Epithelial cell of proximal tubule (primary cell): Measurements from ENCODE around the gene KRTAP3-1. TPM values are rescaled to one million over a fixed set of nuclear protein-coding genes. Genes with fewer than 3 reads are reported as not detected.
"Not testable (repeated sequence)": the region's sequence is repeated elsewhere in the genome, so short reads cannot be mapped to it uniquely, and the experiment has no call there.

ENCODE experiments used
- DNase-seq: peaks from one replicate; pipeline ENCODE4 v3.0.0-alpha.2; 2011; ENCODE audit warnings: low read depth
- H3K4me3 ChIP-seq: 2 replicates; pipeline ENCODE4 v1.5.1; 2011; ENCODE audit warnings: low read depth, mild to moderate bottlenecking, low read length
- total RNA-seq: library from RNA; depleted of rRNA; stranded (reverse); fragments of >200 nt; gene quantifications from 2 replicates; pipeline ENCODE4 v1.2.3, GENCODE V29; 2015
- TF ChIP-seq, protein P1 (sequence below): conservative IDR thresholded peaks from 2 replicates; pipeline ENCODE4 v1.5.1; 2012; ENCODE audit warnings: low read depth, mild to moderate bottlenecking, low read length

The KRTAP3-1 gene
- total RNA-seq, result not detected in 2 replicates

DNA sequence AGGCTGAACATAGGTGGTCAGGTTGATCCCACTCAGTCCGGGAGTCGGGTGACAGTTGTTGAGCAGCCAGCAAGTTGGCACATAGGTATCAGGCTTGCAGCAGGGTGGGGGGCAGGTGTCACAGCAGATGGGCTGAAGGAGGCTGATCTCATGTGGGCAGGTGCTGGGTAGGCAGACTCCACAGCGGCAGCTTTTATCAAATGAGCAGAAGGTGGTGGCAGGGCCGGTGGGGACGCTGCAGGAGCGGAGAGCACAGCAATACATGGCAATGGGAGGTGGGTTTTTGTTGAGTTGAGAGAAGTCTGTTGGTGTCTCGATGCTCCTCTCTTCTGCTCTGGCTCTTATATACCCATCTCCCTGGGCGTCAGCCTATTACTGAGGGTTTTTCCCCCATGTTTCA is at the start of gene KRTAP3-1:
Gene KRTAP3-1, minus strand, starts transcription at position 318 of the 400 bp plus-strand sequence. Its CDS starts 54 bp downstream, at position 264.
- DNase-seq, result no peak
- TF ChIP-seq, protein P1, sequence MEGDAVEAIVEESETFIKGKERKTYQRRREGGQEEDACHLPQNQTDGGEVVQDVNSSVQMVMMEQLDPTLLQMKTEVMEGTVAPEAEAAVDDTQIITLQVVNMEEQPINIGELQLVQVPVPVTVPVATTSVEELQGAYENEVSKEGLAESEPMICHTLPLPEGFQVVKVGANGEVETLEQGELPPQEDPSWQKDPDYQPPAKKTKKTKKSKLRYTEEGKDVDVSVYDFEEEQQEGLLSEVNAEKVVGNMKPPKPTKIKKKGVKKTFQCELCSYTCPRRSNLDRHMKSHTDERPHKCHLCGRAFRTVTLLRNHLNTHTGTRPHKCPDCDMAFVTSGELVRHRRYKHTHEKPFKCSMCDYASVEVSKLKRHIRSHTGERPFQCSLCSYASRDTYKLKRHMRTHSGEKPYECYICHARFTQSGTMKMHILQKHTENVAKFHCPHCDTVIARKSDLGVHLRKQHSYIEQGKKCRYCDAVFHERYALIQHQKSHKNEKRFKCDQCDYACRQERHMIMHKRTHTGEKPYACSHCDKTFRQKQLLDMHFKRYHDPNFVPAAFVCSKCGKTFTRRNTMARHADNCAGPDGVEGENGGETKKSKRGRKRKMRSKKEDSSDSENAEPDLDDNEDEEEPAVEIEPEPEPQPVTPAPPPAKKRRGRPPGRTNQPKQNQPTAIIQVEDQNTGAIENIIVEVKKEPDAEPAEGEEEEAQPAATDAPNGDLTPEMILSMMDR, result no peak
- H3K4me3 ChIP-seq, result no peak within 1 kb of the TSS

DNA sequence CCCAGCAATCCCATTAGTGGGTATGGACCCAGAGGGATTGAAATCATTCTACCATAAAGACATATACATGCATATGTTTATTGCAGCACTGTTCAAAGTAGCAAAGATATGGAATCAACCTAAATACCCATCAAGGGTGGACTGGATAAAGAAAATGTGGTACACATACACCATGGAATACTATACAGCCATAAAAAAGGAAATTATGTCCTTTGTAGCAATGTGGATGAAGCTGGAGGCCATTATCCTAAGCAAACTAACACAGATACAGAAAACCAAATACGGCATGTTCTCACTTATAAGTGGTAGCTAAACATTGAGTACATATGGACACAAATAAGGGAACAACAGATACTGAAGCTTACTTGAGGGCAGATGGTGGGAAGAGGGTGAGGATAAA is 48.6 kb upstream of the KRTAP3-1 start:
- no peak for DNase-seq
- H3K4me3 ChIP-seq, result no peak overlapping the region
- TF ChIP-seq, protein P1, result no peak

DNA sequence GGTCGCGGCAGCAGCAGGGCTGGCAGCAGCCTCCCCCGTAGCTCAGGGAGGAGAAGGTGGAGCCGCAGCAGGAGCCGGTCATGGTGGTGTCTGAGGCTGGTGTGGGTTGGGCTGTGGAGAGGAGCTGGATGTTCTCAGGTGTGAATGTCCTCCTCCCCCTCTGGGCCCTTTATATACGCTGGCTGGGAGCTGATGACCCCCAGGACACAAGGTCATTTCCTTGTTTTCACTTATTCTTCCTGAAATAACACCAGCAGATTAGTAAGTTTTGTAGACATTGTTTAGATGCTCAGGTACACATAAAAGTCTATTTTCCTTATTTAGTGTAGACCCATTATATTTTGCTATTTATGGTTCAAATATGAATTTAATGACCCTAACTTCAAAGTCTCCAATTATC is 46.2 kb upstream of the KRTAP3-1 start, which contains the start of gene KRTAP2-2:
Gene KRTAP2-2, minus strand, starts transcription at position 101 of the 400 bp plus-strand sequence. Its CDS starts 19 bp downstream, at position 82.
- not testable (repeated sequence) for H3K4me3 ChIP-seq, DNase-seq

DNA sequence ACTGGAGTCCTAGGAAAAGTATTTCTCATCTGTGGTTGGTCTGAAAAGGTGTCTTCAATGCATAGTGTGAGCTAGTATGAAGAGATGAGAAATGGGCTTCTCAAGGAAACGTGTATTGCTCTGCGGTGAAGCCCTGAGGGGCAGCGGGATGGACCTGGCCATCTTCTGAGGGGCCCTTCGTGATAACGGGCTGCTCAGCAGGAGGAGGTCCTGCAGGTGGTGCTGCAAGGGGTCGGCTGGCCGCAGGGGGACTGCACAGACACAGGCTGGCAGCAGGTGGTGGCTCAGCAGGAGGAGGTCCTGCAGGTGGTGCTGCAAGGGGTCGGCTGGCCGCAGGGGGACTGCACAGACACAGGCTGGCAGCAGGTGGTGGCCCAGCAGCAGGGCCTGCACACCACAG is 45.6 kb upstream of the KRTAP3-1 start:
- DNase-seq, H3K4me3 ChIP-seq: not testable (repeated sequence)

DNA sequence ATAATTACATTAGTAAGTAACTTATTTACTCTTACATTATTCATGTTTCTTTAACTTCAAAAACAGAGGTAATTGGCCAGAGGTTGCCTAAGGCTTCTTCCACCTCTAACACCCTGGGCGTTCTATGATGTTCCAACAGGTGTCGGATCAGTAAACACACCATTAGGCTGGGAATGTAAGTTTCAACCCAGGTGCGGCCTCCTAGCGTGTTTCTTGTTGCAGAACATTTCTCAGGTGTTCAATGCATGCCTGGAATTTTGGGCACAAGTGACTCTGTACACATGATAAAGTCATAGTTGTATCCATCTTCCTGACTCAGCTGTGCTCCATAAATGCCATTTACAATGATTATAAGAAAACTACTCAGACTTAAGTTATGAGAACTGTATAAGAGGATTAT is 45.1 kb upstream of the KRTAP3-1 start:
- TF ChIP-seq, protein P1, result no peak
- no peak overlapping the region for H3K4me3 ChIP-seq
- DNase-seq, result no peak

DNA sequence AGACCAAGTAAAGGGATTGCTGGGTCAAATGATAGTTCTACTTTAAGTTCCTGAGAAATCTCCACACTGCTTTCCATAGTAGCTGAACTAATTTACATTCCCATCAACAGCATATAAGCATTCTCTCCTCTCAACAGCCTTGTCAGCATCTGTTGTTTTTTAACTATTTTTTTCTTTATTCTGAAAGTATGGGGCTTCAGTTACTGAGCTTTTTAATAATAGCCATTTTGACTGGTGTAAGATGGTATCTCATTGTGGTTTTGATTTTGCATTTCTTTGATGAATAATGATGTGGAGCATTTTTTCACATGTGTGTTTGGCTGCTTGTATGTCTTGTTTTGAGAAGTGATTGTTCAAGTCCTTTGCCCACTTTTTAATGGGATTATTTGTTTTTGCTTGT is 43.6 kb upstream of the KRTAP3-1 start:
- DNase-seq, result no peak
- TF ChIP-seq, protein P1, result no peak
- H3K4me3 ChIP-seq, result no peak overlapping the region

DNA sequence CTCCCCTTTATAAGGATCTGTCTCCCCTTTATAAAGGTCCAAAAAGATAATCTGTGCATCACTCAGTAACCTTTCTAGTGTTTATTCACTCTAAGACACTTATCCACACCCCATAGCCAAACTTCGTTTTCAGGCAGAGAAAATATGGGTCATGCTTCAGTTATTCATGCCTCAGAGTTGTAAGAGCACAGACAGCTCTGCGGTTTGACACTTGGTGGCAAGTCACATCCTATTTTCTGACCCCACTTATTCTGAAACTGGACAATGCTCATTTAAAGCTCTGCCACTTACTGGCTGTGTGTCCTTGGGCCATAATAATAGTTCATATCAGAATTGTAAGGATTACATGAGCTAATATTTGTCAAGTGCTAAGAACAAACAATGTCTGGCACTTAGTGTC is 40.2 kb upstream of the KRTAP3-1 start:
- H3K4me3 ChIP-seq, result no peak overlapping the region
- DNase-seq, result no peak
- TF ChIP-seq, protein P1, result no peak

DNA sequence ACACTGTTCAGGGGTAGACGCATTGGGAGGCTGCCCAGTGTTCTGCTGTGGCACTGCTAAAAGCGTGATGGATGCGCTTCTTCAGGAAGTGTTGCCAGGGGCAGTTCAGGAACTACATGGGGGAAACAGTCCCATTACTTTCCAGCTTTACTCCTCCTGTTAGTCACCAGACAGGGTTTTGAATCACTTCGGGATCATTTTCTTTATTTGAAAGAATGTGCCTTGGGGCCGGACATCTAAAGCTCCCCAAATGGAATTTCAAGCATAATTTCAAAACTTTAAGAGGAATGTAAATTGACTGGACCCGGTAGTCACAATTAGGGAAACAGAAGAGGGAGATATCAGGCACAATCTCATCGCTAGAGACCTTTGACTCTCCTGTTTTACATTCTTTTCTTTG is 39.5 kb upstream of the KRTAP3-1 start:
- DNase-seq, result no peak
- no peak overlapping the region for H3K4me3 ChIP-seq
- TF ChIP-seq, protein P1, result no peak

DNA sequence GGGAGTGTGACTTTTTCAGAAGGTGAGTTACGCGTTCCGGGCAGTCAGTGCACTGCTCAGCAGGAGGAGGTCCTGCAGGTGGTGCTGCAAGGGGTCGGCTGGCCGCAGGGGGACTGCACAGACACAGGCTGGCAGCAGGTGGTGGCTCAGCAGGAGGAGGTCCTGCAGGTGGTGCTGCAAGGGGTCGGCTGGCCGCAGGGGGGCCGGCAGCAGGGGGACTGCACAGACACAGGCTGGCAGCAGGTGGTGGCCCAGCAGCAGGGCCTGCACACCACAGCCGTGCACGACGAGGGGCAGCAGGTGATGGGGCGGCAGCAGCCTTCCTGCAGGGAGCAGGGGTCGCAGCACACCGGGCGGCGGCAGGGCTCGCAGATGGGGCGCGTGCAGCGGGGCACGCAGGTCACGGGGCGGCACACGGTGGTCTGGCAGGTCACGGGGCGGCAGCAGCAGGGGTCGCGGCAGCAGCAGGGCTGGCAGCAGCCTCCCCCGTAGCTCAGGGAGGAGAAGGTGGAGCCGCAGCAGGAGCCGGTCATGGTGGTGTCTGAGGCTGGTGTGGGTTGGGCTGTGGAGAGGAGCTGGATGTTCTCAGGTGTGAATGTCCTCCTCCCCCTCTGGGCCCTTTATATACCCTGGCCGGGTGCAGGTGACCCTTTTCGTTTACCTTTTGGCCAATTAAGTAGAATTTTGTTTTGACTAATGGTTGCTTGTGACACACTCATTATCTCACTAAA is 38.0 kb upstream of the KRTAP3-1 start, which contains the start of gene KRTAP2-1:
Gene KRTAP2-1, minus strand, starts transcription at position 582 of the 731 bp plus-strand sequence. Its CDS starts 49 bp downstream, at position 533.
- H3K4me3 ChIP-seq, DNase-seq: not testable (repeated sequence)
